Activated T-helper 17 cell treated with anti-CD3 and anti-CD28 coated beads, Interleukin-2, amount 50 U/mL, for 72 hours (primary cell): ENCODE results near the gene FAM124A. TPM values are rescaled to one million over a fixed set of nuclear protein-coding genes. Genes with fewer than 3 reads are reported as not detected.

Source experiments
- ATAC-seq: fragments of 150-1000 bp; cut with Tn5 transposase; replicated peaks from 2 replicates; pipeline ENCODE4 v1.10.0; 2021; ENCODE audit warnings: mild to moderate bottlenecking, moderate library complexity
- H3K27ac Mint-ChIP-seq: one replicate; pipeline ENCODE4 v1.8.0; 2022; ENCODE audit warnings: mixed read lengths
- H3K27me3 Mint-ChIP-seq: one replicate; pipeline ENCODE4 v1.8.0; 2022; ENCODE audit warnings: mixed read lengths
- H3K36me3 Mint-ChIP-seq: one replicate; pipeline ENCODE4 v1.8.0; 2022; ENCODE audit warnings: low read depth, mild to moderate bottlenecking, mixed read lengths
- H3K4me1 Mint-ChIP-seq: one replicate; pipeline ENCODE4 v1.8.0; 2022; ENCODE audit warnings: mixed read lengths
- H3K4me3 Mint-ChIP-seq: one replicate; pipeline ENCODE4 v1.8.0; 2022; ENCODE audit warnings: mild to moderate bottlenecking, mixed read lengths
- H3K9me3 Mint-ChIP-seq: one replicate; pipeline ENCODE4 v1.8.0; 2022; ENCODE audit warnings: mixed read lengths
- total RNA-seq, 2 donors: library from RNA; stranded (reverse); gene quantifications; one replicate each; pipeline ENCODE4 v1.2.3, GENCODE V29; 2022

The FAM124A gene
- 1 to 10 TPM in 1 of 2 donors, under 1 TPM in 1; 0.43 to 1.2 TPM for total RNA-seq

GRCh38 chr13:51222037-51222685 lies at the start of gene FAM124A:
TSS of gene FAM124A (plus strand) at chr13:51222398. CDS start at chr13:51222502, 104 bp downstream.
- no peak within 1 kb of the TSS for H3K27ac Mint-ChIP-seq
- peak within 1 kb of the TSS; percentile 66 for H3K4me3 Mint-ChIP-seq
- peaks cover 31% of the 10 kb centered on the region for H3K27me3 Mint-ChIP-seq
- ATAC-seq = peak; percentile 86
- no peaks in the 10 kb centered on the region for H3K9me3 Mint-ChIP-seq
- H3K4me1 Mint-ChIP-seq = no peaks in the 10 kb centered on the region
- no peaks in the 10 kb centered on the region for H3K36me3 Mint-ChIP-seq

GRCh38 chr13:51175021-51175420 lies 47.2 kb upstream of the FAM124A start:
- Mint-ChIP-seq H3K4me3 (no peak overlapping the region), H3K36me3 (no peaks in the 10 kb centered on the region), H3K9me3 (no peaks in the 10 kb centered on the region), H3K27me3 (peaks cover 17% of the 10 kb centered on the region), H3K4me1 (no peaks in the 10 kb centered on the region), H3K27ac (no peak overlapping the region)
- ATAC-seq = no peak

GRCh38 chr13:51175639-51176038 lies 46.6 kb upstream of the FAM124A start:
- no peaks in the 10 kb centered on the region for H3K4me1 Mint-ChIP-seq
- no peak overlapping the region for H3K27ac Mint-ChIP-seq
- no peak for ATAC-seq
- H3K27me3 Mint-ChIP-seq = peaks cover 19% of the 10 kb centered on the region
- H3K4me3 Mint-ChIP-seq = no peak overlapping the region
- no peaks in the 10 kb centered on the region for H3K36me3 Mint-ChIP-seq
- H3K9me3 Mint-ChIP-seq = no peaks in the 10 kb centered on the region

GRCh38 chr13:51177188-51177587 lies 45.0 kb upstream of the FAM124A start:
- no peak overlapping the region for H3K27ac Mint-ChIP-seq

GRCh38 chr13:51178456-51179074 lies 43.6 kb upstream of the FAM124A start:
- H3K4me3 Mint-ChIP-seq = no peak overlapping the region
- peaks cover 24% of the 10 kb centered on the region for H3K27me3 Mint-ChIP-seq
- ATAC-seq = no peak
- no peak overlapping the region for H3K27ac Mint-ChIP-seq
- no peaks in the 10 kb centered on the region for H3K9me3 Mint-ChIP-seq
- H3K4me1 Mint-ChIP-seq = no peaks in the 10 kb centered on the region
- H3K36me3 Mint-ChIP-seq = no peaks in the 10 kb centered on the region

More at GRCh38 chr13:51177188-51177587, 45.0 kb upstream of the FAM124A start:
- no peaks in the 10 kb centered on the region for H3K9me3 Mint-ChIP-seq
- no peak for ATAC-seq
- no peaks in the 10 kb centered on the region for H3K4me1 Mint-ChIP-seq
- H3K36me3 Mint-ChIP-seq = no peaks in the 10 kb centered on the region
- H3K4me3 Mint-ChIP-seq = no peak overlapping the region
- H3K27me3 Mint-ChIP-seq = peaks cover 16% of the 10 kb centered on the region

- Mint-ChIP-seq H3K36me3 (no peaks in the 10 kb centered on the region), H3K4me1 (no peaks in the 10 kb centered on the region), H3K9me3 (no peaks in the 10 kb centered on the region), H3K27me3 (peaks cover 33% of the 10 kb centered on the region), H3K4me3 (no peak overlapping the region), H3K27ac (no peak overlapping the region)
- no peak for ATAC-seq
Observed at GRCh38 chr13:51179432-51179971, 42.7 kb upstream of the FAM124A start.

GRCh38 chr13:51180853-51181511 lies 41.2 kb upstream of the FAM124A start:
- no peak for ATAC-seq
- H3K36me3 Mint-ChIP-seq = no peaks in the 10 kb centered on the region
- no peaks in the 10 kb centered on the region for H3K9me3 Mint-ChIP-seq
- no peak overlapping the region for H3K27ac Mint-ChIP-seq
- H3K27me3 Mint-ChIP-seq = peaks cover 44% of the 10 kb centered on the region
- H3K4me1 Mint-ChIP-seq = no peaks in the 10 kb centered on the region
- no peak overlapping the region for H3K4me3 Mint-ChIP-seq

- Mint-ChIP-seq H3K27me3 (peaks cover 47% of the 10 kb centered on the region), H3K4me3 (no peak overlapping the region), H3K36me3 (no peaks in the 10 kb centered on the region), H3K9me3 (no peaks in the 10 kb centered on the region), H3K27ac (no peak overlapping the region), H3K4me1 (no peaks in the 10 kb centered on the region)
- no peak for ATAC-seq
Observed at GRCh38 chr13:51181786-51182383, 40.3 kb upstream of the FAM124A start.

GRCh38 chr13:51191743-51192142 lies 30.5 kb upstream of the FAM124A start:
- Mint-ChIP-seq H3K27me3 (peaks cover 27% of the 10 kb centered on the region), H3K4me1 (peaks cover 13% of the 10 kb centered on the region), H3K27ac (peak overlapping the region; percentile 82), H3K4me3 (no peak overlapping the region), H3K9me3 (no peaks in the 10 kb centered on the region), H3K36me3 (no peaks in the 10 kb centered on the region)
- ATAC-seq = no peak

GRCh38 chr13:51192348-51192747 lies 29.9 kb upstream of the FAM124A start:
- Mint-ChIP-seq H3K4me3 (peak overlapping the region; percentile 43), H3K36me3 (no peaks in the 10 kb centered on the region), H3K4me1 (peaks cover 13% of the 10 kb centered on the region), H3K9me3 (no peaks in the 10 kb centered on the region), H3K27me3 (peaks cover 24% of the 10 kb centered on the region), H3K27ac (peak overlapping the region; percentile 82)
- peak; percentile 91 for ATAC-seq

- Mint-ChIP-seq H3K27ac (no peak overlapping the region), H3K4me3 (no peak overlapping the region), H3K4me1 (peaks cover 13% of the 10 kb centered on the region), H3K27me3 (peaks cover 23% of the 10 kb centered on the region), H3K36me3 (no peaks in the 10 kb centered on the region), H3K9me3 (no peaks in the 10 kb centered on the region)
- ATAC-seq = no peak
Observed at GRCh38 chr13:51193387-51193786, 28.8 kb upstream of the FAM124A start.

GRCh38 chr13:51194942-51195341 lies 27.3 kb upstream of the FAM124A start:
- Mint-ChIP-seq H3K4me3 (no peak overlapping the region), H3K4me1 (peaks cover 13% of the 10 kb centered on the region), H3K27me3 (peaks cover 24% of the 10 kb centered on the region), H3K36me3 (no peaks in the 10 kb centered on the region), H3K27ac (no peak overlapping the region), H3K9me3 (peaks cover 4% of the 10 kb centered on the region)
- ATAC-seq = no peak

GRCh38 chr13:51201886-51202285 lies 20.3 kb upstream of the FAM124A start:
- ATAC-seq = peak; percentile 62
- no peak overlapping the region for H3K4me3 Mint-ChIP-seq
- H3K36me3 Mint-ChIP-seq = no peaks in the 10 kb centered on the region
- H3K9me3 Mint-ChIP-seq = peaks cover 4% of the 10 kb centered on the region
- peaks cover 23% of the 10 kb centered on the region for H3K27me3 Mint-ChIP-seq
- H3K27ac Mint-ChIP-seq = peak overlapping the region; percentile 60
- H3K4me1 Mint-ChIP-seq = peaks cover 7% of the 10 kb centered on the region

GRCh38 chr13:51202477-51203046 lies 19.6 kb upstream of the FAM124A start:
- H3K4me3 Mint-ChIP-seq = no peak overlapping the region

More at GRCh38 chr13:51202477-51203046, 19.6 kb upstream of the FAM124A start:
- peak; percentile 82 for ATAC-seq
- H3K27ac Mint-ChIP-seq = peak overlapping the region; percentile 32
- H3K36me3 Mint-ChIP-seq = no peaks in the 10 kb centered on the region
- peaks cover 4% of the 10 kb centered on the region for H3K9me3 Mint-ChIP-seq
- peaks cover 7% of the 10 kb centered on the region for H3K4me1 Mint-ChIP-seq
- peaks cover 23% of the 10 kb centered on the region for H3K27me3 Mint-ChIP-seq
